ENCODE data around the gene SYT14. TPM values are rescaled to one million over a fixed set of nuclear protein-coding genes. Genes with fewer than 3 reads are reported as not detected.
"Not testable (repeated sequence)": the region's sequence is repeated elsewhere in the genome, so short reads cannot be mapped to it uniquely, and the experiment has no call there.

The SYT14 gene
- total RNA-seq, 4 donors from 2014 or later = 0.11 to 0.42 (median 0.15) TPM

DNA sequence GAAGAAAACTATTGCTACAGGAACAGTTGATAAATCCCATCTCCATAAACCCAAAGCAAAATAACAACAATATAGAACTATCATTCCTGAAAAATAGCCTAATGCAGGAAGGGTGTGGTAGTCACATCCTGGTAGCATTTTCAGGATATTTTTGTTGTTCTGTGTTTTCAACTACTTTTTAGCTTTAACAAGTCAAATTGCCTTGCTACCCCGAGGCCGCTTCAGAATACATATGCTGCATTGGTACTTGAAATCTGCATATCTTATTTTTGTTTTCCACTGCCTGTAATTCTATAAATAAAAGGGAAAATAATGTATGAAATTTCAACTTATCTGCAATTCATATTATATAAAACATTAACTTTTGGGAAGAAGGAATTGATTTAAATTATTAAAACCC is 36.8 kb upstream of the SYT14 start:
- Histone ChIP-seq H3K27ac (replicated peaks in 1 of 4) (no peak overlapping the region), H3K9me3 (no peaks in the 10 kb centered on the region), H3K4me1 (no peaks in the 10 kb centered on the region), H3K4me3 (no peak overlapping the region), H3K36me3 (no peaks in the 10 kb centered on the region), H3K27me3 (peaks cover 0 to 4% (median 0%) of the 10 kb centered on the region in 4 donors)
- DNase-seq (ENCODE audit: extremely low spot score) = no peak
- TF ChIP-seq, protein P1, sequence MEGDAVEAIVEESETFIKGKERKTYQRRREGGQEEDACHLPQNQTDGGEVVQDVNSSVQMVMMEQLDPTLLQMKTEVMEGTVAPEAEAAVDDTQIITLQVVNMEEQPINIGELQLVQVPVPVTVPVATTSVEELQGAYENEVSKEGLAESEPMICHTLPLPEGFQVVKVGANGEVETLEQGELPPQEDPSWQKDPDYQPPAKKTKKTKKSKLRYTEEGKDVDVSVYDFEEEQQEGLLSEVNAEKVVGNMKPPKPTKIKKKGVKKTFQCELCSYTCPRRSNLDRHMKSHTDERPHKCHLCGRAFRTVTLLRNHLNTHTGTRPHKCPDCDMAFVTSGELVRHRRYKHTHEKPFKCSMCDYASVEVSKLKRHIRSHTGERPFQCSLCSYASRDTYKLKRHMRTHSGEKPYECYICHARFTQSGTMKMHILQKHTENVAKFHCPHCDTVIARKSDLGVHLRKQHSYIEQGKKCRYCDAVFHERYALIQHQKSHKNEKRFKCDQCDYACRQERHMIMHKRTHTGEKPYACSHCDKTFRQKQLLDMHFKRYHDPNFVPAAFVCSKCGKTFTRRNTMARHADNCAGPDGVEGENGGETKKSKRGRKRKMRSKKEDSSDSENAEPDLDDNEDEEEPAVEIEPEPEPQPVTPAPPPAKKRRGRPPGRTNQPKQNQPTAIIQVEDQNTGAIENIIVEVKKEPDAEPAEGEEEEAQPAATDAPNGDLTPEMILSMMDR (IDR thresholded peaks at IDR 0.05) = no peak
- TF ChIP-seq POLR2A (IDR thresholded peaks at IDR 0.05; ENCODE audit: low read depth) (no peak), EP300 (IDR thresholded peaks at IDR 0.05) (no peak), POLR2AphosphoS5 (IDR thresholded peaks at IDR 0.05) (no peak)
- WGBS = 88% methylated on average over 2 of the region's 2 CpGs
- intact Hi-C loops (cut with DNase I) = no loop called here

- WGBS = no CpG with 5 or more reads among the region's 1 CpG
- H3K36me3 ChIP-seq; H3K4me3 ChIP-seq; H3K9me3 ChIP-seq; DNase-seq (ENCODE audit: extremely low spot score); H3K27me3 ChIP-seq; intact Hi-C loops (cut with DNase I); H3K27ac ChIP-seq (replicated peaks in 1 of 4); H3K4me1 ChIP-seq: not testable (repeated sequence)
These were observed 33.2 kb upstream of the SYT14 start for GRCh38 chr1:209904774-209905173.

- no peaks in the 10 kb centered on the region for H3K4me1 ChIP-seq
- no peaks in the 10 kb centered on the region for H3K36me3 ChIP-seq
- no CpG with 5 or more reads among the region's 3 CpGs for WGBS
- no peak for TF ChIP-seq POLR2A (IDR thresholded peaks at IDR 0.05; ENCODE audit: low read depth)
- TF ChIP-seq, protein P1 (IDR thresholded peaks at IDR 0.05) = no peak
- TF ChIP-seq POLR2AphosphoS5 (IDR thresholded peaks at IDR 0.05) = no peak
- TF ChIP-seq EP300 (IDR thresholded peaks at IDR 0.05) = no peak
- H3K9me3 ChIP-seq = peaks cover 0 to 6% (median 0%) of the 10 kb centered on the region in 4 donors
- no peak overlapping the region for H3K27ac ChIP-seq (replicated peaks in 1 of 4)
- H3K27me3 ChIP-seq = no peaks in the 10 kb centered on the region
- intact Hi-C loops (cut with DNase I) = no loop called here
- H3K4me3 ChIP-seq = no peak overlapping the region
- no peak for DNase-seq (ENCODE audit: extremely low spot score)
These were observed 26.3 kb upstream of the SYT14 start for GRCh38 chr1:209911746-209912145.

- intact Hi-C loops (cut with DNase I) = no loop called here
- WGBS = no CpG with 5 or more reads among the region's 2 CpGs
- DNase-seq (ENCODE audit: extremely low spot score) = no peak
- H3K9me3 ChIP-seq = peaks cover 0 to 6% (median 0%) of the 10 kb centered on the region in 4 donors
- H3K4me1 ChIP-seq = no peaks in the 10 kb centered on the region
- TF ChIP-seq, protein P1 (IDR thresholded peaks at IDR 0.05) = no peak
- no peak for TF ChIP-seq POLR2AphosphoS5 (IDR thresholded peaks at IDR 0.05)
- TF ChIP-seq EP300 (IDR thresholded peaks at IDR 0.05) = no peak
- no peak for TF ChIP-seq POLR2A (IDR thresholded peaks at IDR 0.05; ENCODE audit: low read depth)
- H3K27ac ChIP-seq (replicated peaks in 1 of 4) = no peak overlapping the region
- no peaks in the 10 kb centered on the region for H3K27me3 ChIP-seq
- no peaks in the 10 kb centered on the region for H3K36me3 ChIP-seq
- H3K4me3 ChIP-seq = no peak overlapping the region
These were observed 25.7 kb upstream of the SYT14 start for GRCh38 chr1:209912306-209912705.

- intact Hi-C loops (cut with DNase I); H3K36me3 ChIP-seq; H3K27ac ChIP-seq (replicated peaks in 1 of 4); H3K27me3 ChIP-seq; H3K4me3 ChIP-seq; H3K9me3 ChIP-seq; H3K4me1 ChIP-seq; DNase-seq (ENCODE audit: extremely low spot score): not testable (repeated sequence)
- 87% methylated on average over 6 of the region's 12 CpGs for WGBS
These were observed 18.4 kb upstream of the SYT14 start for GRCh38 chr1:209919637-209920036.

- Histone ChIP-seq H3K4me1 (no peaks in the 10 kb centered on the region), H3K27me3 (no peaks in the 10 kb centered on the region), H3K4me3 (no peak overlapping the region), H3K9me3 (peaks cover 0 to 4% (median 0%) of the 10 kb centered on the region in 4 donors), H3K36me3 (no peaks in the 10 kb centered on the region), H3K27ac (replicated peaks in 1 of 4) (no peak overlapping the region)
- intact Hi-C loops (cut with DNase I) = no loop called here
- 100% methylated on average over 1 of the region's 1 CpG for WGBS
- no peak for DNase-seq (ENCODE audit: extremely low spot score)
- TF ChIP-seq POLR2AphosphoS5 (IDR thresholded peaks at IDR 0.05) (no peak), POLR2A (IDR thresholded peaks at IDR 0.05; ENCODE audit: low read depth) (no peak)
- TF ChIP-seq, protein P1 (IDR thresholded peaks at IDR 0.05) = no peak
These were observed 17.2 kb upstream of the SYT14 start for GRCh38 chr1:209920844-209921243.
